ENCODE results near the gene EIF3F.

The EIF3F gene

GRCh38 chr11:8021920-8022319 lies 34.8 kb downstream of the EIF3F start:
- no peak for DNase-seq (ENCODE audit: extremely low read depth in 1 of 2, low read depth in 1 of 2)

DNA sequence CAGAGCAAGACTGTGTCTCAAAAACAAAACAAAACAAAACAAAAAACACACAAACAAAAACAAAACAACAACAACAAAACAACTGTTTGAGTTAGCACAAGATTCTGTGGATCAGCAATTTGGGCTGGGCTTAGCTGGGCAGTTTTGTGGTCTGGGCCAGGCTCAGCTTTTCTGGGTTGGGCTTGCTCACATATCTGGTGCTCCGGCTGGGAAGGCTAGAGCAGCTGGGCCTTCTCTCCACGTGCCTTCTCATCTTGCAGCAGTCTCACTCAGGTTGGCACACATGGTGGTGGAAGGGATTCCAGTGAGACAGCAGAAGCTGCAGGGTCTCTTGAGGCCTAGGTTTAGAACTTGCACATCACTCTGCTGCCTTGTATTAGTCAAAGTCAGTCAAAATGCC lies 35.7 kb downstream of the EIF3F start:
- no peak for DNase-seq (ENCODE audit: extremely low read depth in 1 of 2, low read depth in 1 of 2)

DNA sequence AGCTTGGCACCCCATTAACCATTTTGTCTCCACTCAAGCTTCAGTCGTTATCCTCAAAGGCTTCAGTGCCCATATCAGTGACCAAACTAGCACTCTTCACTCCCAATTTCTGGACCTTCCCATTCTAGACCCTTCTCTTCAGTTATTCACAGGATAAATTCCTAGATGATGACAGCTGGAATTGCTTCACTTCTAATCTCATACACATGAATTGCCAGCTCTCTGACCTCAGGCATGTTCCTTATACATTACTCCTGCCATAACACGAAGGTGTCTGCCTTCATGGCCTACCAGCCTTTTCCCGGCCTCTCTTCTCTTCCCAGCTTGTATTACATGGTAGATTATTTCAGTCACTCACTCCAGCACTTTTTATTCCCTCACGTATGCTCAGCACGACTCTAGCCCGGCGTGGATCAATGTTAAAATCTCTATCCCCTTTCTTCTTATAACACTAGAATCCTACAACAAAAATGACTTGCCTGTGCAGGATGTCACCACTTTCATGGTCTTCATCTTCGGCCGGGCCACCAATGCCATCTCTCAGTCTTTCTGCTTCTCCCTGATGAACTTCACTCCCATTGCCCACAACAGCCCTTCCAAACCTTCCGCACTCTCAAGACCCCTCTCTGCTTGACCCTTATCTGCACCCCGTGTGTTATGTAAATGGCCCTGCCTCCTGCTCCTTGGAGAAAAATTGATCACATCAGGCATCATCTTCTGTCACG lies 36.9 kb downstream of the EIF3F start:
- no peak for DNase-seq (ENCODE audit: extremely low read depth in 1 of 2, low read depth in 1 of 2)

GRCh38 chr11:8025123-8025522 lies 38.0 kb downstream of the EIF3F start:
- no peak for DNase-seq (ENCODE audit: extremely low read depth in 1 of 2, low read depth in 1 of 2)

DNA sequence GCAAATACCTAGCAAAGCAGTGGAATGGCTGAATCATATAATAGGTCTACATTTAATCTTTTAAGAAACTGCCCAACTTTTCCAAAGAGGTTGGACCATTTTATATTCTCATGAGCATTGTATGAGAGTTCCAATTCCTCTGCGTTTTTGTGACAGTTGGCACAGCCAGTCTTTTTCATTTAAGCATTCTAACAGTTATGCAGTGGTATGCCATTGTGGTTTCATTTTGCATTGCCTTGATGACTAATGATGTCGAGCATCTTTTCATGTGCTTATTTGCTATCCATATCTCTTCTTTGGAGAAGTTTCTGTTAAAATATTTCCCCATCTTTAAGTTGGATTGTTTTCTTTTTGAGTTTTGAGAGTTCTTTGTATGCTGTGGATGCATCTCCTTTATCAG lies 38.7 kb downstream of the EIF3F start:
- no peak for DNase-seq (ENCODE audit: extremely low read depth in 1 of 2, low read depth in 1 of 2)

GRCh38 chr11:8026982-8027381 lies 39.8 kb downstream of the EIF3F start:
- no peak for DNase-seq (ENCODE audit: extremely low read depth in 1 of 2, low read depth in 1 of 2)

- DNase-seq (ENCODE audit: extremely low read depth in 1 of 2, low read depth in 1 of 2): no peak
Observed at GRCh38 chr11:8028766-8029165, 41.6 kb downstream of the EIF3F start.

DNA sequence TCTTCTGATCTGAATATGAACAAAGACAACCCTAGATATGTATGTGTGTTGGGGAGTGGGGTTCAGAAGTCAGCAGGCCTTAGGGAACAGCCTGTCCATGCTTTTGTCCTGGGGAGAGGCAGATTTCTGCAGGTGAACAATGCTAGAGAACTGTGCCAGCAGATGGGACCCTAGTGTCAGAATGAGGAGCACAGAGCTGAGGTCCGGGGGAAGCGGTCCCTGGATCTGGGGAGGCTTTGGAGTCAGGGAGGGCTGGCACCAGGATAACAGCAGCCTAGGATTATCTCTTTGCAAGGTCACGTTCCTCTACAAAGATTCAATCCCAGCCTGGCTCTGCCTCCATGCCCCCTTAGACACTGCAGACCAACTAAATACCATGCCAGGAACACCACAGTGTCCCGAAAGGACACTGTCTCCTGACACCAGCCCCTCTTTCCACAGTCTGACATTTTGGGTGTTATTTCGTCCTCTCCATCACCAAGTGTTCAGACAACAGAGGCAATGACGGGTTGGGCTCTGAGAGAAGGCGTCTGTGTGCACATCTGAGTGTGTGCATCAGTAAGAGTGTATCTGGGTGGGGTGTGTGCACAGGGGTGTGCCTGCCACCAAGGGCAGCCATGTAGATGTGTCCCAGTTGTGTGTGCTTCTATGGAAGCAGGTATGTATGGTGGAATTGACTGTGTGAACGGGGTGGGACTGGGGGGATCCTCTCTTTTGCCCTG lies 43.5 kb downstream of the EIF3F start:
- no peak for DNase-seq (ENCODE audit: extremely low read depth in 1 of 2, low read depth in 1 of 2)

DNA sequence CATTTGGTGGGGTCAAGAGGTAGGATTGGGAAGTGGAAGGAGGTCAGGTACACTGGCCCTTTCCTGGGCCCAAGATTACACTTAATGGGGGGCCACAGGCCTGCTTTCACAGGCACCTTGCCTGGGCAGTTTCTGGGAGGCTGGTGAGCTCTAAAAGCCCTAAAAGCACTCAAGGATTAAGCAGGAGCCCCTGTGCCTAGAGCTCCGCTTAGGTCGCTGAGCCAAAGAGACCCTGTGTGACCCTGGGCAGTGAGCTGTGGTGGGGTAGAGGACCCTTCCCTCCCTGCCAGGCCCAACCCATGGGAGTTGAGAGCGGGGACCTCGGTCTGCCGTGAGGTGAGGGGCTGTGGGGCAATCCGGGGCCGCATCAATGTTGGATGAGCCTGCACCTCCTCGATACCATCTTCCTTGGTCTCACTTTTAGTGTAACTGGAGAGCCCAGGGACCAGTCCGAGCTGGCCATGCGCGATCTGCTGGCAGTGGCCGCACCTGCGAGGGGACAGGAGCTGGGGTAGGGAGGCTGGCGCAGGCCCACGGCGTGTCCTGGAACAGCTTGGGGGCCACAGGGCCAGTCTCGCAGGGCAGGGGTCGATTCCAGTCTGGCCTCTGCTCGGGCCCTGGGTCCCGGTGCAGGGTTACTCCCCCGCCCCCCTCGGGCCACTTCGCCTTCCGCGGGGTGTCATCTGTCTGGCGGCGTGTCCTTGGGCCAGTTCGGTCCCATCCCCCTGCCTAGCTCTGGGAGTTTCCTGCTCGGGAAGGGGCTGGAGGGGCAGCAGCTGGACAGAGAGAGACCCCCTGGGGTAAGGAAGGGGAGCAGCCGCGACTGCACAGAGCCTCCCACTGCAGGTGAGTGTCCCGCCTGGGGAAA lies 44.3 kb downstream of the EIF3F start:
- no peak for DNase-seq (ENCODE audit: extremely low read depth in 1 of 2, low read depth in 1 of 2)

DNA sequence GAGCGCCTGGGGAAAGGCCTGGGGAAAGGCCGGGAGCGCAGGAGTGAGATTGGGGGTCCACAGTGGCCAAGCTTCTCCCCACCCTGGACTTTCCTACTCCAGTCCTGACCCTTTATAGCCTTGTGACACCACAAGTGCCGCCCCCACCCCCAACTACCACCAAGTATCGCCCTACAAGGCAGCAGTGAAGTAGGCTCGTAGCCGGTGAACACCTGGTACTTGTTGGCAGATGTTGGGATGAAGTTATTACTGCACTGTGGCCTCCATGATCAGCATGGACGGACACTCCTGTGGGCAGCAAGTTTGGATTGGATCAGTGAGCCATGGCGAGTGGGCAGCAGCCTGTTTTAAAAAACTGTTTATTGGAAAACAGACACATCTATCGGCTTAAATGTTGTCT lies 45.0 kb downstream of the EIF3F start:
- DNase-seq (ENCODE audit: extremely low read depth in 1 of 2, low read depth in 1 of 2): no peak

DNA sequence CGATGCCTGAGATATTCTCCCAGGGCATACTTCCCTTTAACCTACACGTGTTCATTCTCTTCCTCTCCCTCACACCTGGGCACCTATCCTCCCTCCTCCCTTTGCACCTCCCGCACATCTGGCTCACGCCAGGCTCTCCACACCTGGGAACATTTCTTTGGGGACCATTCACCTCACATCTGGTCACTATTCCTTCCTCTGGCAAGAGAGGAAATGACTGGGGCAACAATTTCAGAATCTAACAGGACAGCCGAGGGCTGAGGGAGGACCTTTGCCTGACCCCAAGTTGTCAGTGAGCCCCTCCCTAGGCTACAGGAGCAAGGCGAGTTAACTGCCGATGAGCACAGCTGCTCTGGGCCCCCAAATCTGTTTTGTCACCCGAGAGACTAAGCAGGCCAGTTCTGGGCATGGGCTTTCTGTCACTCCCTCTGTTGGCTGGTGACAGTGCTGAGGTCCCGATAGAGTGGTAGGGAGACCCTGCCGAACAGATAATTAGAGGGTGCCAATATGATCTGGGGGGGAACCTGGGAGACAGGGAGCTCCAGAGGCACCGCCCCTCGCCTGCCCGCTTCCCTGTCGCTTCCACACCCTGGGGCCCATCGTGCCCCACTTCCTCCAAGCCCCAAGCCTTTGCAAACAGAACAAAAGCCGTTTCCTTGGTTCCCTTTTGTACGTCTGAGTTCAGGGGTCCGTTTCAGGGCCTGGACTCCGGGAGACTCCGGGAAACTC lies 45.6 kb downstream of the EIF3F start:
- DNase-seq (ENCODE audit: extremely low read depth in 1 of 2, low read depth in 1 of 2): no peak

GRCh38 chr11:8033305-8034105 lies 46.4 kb downstream of the EIF3F start:
- DNase-seq (ENCODE audit: extremely low read depth in 1 of 2, low read depth in 1 of 2): peak in 1 of 2 donors; percentile 13

GRCh38 chr11:8034106-8034585 lies 47.0 kb downstream of the EIF3F start:
- DNase-seq (ENCODE audit: extremely low read depth in 1 of 2, low read depth in 1 of 2): no peak

DNA sequence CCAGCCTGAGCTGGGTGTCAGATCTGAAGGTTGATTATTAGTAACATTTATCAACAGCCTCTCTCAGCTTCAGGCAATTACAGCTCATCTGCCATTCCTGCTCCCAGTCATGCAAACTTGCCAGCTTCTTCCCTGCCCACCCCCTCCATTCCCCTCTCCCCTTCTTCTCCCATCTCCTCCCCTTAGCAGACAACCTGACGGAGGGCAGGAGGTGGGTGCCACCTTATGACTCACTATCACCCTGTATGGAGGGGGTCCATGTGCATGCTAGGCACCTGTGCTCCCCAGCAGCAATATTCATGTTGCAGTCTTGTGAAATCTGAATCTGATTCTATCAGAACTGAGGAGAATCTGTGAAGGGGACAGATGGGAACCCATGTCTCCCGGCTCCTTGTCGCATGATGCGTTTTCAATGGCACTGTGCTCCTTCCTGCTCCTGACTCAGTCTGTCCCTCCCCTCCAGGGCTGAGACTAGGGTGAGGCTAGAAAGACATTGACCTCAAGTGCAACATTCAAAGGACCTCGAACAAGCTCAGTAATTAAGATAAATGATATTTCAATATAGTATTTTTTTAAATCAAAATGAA lies 47.6 kb downstream of the EIF3F start:
- DNase-seq (ENCODE audit: extremely low read depth in 1 of 2, low read depth in 1 of 2): no peak

GRCh38 chr11:8035200-8035855 lies 48.2 kb downstream of the EIF3F start:
- no peak for DNase-seq (ENCODE audit: extremely low read depth in 1 of 2, low read depth in 1 of 2)

GRCh38 chr11:8036002-8036802 lies 49.1 kb downstream of the EIF3F start:
- no peak for DNase-seq (ENCODE audit: extremely low read depth in 1 of 2, low read depth in 1 of 2)

- no peak for DNase-seq (ENCODE audit: extremely low read depth in 1 of 2, low read depth in 1 of 2)
Observed at GRCh38 chr11:8036986-8037385, 49.8 kb downstream of the EIF3F start.

DNA sequence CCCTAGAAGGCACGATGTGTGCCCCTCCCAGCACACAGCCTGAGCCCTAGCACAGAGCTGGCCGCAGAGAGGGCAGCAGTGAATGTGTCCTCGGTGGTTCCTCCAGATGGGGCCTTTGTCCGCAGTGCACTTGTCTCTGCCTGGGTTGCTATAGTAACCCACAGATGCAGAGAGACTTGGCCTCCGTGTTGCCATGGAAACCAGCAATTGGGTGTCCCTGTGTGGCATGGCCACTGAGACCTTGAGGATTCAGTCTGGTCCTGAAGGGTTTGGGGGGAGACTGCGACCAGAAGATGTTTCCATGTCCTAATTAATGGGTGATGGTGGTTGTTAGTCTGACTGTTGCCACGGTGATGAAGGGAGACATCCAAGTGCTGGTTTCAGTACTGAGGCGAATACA lies 51.3 kb downstream of the EIF3F start:
- no peak for DNase-seq (ENCODE audit: extremely low read depth in 1 of 2, low read depth in 1 of 2)
